ENCODE data around the gene FAHD1. TPM values are rescaled to one million over a fixed set of nuclear protein-coding genes. Genes with fewer than 3 reads are reported as not detected.

Gene FAHD1
- total and polyA plus RNA-seq, 9 donors, result 11.0 to 22.1 (median 16.5) TPM

DNA sequence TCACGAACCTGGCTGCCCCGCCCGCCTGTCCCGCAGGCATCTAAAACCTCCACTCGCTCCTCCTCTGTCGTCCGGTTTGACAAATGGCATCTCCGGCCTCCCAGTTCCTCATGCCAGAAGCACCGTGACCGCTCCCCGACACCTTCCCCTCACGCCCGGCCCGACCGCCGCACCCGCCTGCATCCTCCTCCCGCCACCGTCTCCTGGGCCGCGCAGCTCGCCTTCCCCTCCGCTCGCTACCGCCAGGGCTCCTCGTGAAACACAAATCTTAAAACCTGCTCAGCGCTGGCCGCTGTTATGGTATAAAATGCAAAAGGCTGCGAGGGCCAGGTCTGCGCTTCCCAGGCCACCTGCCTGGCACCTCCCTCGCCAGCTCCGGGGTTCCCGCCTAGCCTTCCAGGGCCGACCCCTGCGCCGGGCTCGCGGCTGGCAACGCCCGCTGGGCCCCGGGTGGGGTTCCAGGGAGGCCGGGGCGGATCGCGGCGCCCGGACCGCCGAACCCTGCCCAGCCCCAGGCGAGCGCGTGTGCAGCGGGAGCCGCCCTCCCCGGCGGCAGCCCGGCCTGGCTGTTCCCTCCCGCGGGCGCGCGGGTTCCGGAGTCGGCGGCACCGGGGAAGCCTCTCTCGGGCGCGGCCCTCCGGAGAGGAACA lies 45.1 kb upstream of the FAHD1 start:
- intact Hi-C loops (cut with DNase I), result no loop called here
- Histone ChIP-seq H3K27me3 (no peaks in the 10 kb centered on the region), H3K4me3 (peak overlapping the region; percentile 78), H3K4me1 (ENCODE audit: insufficient read depth) (peaks cover 8% of the 10 kb centered on the region), H3K36me3 (no peaks in the 10 kb centered on the region), H3K9me3 (no peaks in the 10 kb centered on the region), H3K27ac (peak overlapping the region; percentile 90 to 95)
- DNase-seq, result peak in 2 of 5 donors; percentile 47 to 48
- WGBS, 3 donors, result 1 to 2% (median 1%) methylated on average over 34 to 70 of the region's 70 CpGs
- TF ChIP-seq, protein P1, sequence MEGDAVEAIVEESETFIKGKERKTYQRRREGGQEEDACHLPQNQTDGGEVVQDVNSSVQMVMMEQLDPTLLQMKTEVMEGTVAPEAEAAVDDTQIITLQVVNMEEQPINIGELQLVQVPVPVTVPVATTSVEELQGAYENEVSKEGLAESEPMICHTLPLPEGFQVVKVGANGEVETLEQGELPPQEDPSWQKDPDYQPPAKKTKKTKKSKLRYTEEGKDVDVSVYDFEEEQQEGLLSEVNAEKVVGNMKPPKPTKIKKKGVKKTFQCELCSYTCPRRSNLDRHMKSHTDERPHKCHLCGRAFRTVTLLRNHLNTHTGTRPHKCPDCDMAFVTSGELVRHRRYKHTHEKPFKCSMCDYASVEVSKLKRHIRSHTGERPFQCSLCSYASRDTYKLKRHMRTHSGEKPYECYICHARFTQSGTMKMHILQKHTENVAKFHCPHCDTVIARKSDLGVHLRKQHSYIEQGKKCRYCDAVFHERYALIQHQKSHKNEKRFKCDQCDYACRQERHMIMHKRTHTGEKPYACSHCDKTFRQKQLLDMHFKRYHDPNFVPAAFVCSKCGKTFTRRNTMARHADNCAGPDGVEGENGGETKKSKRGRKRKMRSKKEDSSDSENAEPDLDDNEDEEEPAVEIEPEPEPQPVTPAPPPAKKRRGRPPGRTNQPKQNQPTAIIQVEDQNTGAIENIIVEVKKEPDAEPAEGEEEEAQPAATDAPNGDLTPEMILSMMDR (IDR thresholded peaks at IDR 0.05), result no peak
- no peak for TF ChIP-seq POLR2A (IDR thresholded peaks at IDR 0.05)
- TF ChIP-seq EP300 (IDR thresholded peaks at IDR 0.05), result no peak

DNA sequence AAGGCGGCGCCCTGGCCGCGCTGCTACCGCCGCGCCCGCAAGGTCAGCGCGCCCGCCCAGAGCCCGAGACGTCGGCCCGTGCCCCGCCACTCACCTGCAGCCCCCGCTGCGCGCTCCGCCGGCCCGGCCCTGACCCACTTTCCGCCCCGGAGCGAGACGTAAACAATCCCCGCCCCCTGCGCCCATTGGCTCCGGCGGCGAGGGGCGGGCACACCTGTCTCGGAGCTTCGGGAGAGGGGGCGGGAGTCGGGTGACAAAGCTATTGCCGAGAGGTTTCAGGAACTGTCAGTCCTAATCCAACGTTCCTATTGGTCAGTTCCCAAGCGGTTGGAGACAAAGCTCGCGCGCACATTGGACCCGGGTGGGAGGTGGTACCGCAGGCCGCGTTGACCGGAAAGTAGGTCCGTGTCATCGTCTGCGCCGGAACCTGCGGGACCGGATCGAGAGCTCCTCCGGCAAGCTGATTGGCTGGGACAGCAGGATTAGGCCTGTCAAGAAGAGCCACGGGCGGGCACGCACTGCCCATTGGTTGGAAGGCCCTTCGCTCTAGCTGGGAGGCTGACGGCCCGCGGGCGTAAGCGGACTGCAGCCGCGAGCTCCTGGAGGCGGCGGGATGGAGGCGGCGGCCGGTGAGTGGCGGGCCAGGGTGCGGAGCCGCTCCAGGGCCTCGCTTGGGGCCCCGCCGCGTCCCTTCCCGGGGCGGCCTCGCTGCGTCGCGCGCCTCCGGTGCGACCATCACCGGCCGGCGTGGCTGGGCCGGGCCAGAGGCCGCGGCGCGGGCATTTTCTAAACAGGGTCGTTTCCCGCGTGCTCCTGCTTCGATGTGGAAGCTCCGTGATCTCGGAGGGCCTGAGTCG lies 44.4 kb upstream of the FAHD1 start, which contains the start of the genes NUBP2 and SPSB3:
Gene NUBP2, plus strand, starts transcription at position 553 of the 857 bp plus-strand sequence. Its CDS starts 61 bp downstream, at position 614.
Gene SPSB3, minus strand, starts transcription at position 164 of the 857 bp plus-strand sequence. CDS start 1,088 bp downstream, outside the sequence.
- H3K27me3 ChIP-seq, result no peaks in the 10 kb centered on the region
- H3K4me1 ChIP-seq (ENCODE audit: insufficient read depth), result peaks cover 8% of the 10 kb centered on the region
- peak within 1 kb of the TSS; percentile 90 to 95 for H3K27ac ChIP-seq
- H3K4me3 ChIP-seq, result peak within 1 kb of the TSS; percentile 78
- peak; percentile 99 to 100 (median 99) for DNase-seq
- WGBS, 3 donors, result 0 to 1% (median 1%) methylated on average over 65 to 102 of the region's 102 CpGs
- no peaks in the 10 kb centered on the region for H3K9me3 ChIP-seq
- intact Hi-C loops (cut with DNase I), result no loop called here
- H3K36me3 ChIP-seq, result no peaks in the 10 kb centered on the region
- TF ChIP-seq, protein P1 (IDR thresholded peaks at IDR 0.05), result peak in 1 of 3 donors; percentile 38
- TF ChIP-seq POLR2A (IDR thresholded peaks at IDR 0.05) (peak; percentile 75), EP300 (IDR thresholded peaks at IDR 0.05) (peak; percentile 77)

DNA sequence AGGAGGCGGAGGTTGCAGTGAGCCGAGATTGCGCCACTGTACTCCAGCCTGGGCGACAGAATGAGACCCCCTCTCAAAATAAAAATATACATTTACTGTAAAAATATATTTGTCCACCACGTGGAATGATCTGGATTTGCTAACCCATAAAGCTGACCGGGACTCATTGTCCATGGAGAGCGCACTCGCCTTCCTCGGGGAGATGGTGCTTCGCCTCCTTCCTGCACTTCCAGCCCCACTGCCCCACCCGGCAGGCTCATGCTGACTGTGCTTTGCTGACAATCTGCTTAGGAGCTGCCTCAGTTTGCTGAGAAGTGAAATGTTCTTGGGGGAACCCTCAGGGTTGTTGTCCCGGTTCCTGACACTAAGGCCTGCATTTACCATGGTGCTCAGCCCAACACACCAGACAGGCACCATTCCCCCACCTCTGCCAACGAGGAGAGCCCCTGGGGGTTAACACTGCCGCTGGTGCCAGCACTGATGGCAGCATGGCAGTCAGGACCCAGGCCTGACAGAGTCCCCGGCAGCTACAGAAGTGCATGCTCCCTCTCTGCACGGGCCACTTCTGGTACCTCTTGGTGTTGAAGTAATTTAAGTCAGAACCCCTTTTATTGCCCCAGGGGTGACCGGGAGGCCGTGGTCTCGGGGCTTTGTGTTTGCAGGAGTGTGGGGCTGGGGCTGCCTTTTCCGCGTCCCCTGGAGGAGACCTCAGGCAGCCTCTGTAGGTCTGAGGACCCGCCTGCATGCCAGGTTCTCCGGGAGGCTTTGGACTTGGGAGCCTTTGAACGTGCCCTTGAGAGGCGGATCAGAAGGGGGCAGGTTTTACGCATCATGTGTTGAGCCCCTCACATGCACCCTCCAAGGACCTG lies 41.8 kb upstream of the FAHD1 start:
- H3K36me3 ChIP-seq, result no peaks in the 10 kb centered on the region
- no peak overlapping the region for H3K27ac ChIP-seq
- no peaks in the 10 kb centered on the region for H3K9me3 ChIP-seq
- no peak for TF ChIP-seq EP300 (IDR thresholded peaks at IDR 0.05)
- TF ChIP-seq POLR2A (IDR thresholded peaks at IDR 0.05), result no peak
- TF ChIP-seq, protein P1 (IDR thresholded peaks at IDR 0.05), result no peak
- H3K4me1 ChIP-seq (ENCODE audit: insufficient read depth), result peaks cover 8% of the 10 kb centered on the region
- intact Hi-C loops (cut with DNase I), result no loop called here
- peak; percentile 8 to 36 (median 21) for DNase-seq
- WGBS, 3 donors, result 81 to 85% (median 81%) methylated on average over 25 to 26 of the region's 26 CpGs
- H3K27me3 ChIP-seq, result no peaks in the 10 kb centered on the region
- no peak overlapping the region for H3K4me3 ChIP-seq

DNA sequence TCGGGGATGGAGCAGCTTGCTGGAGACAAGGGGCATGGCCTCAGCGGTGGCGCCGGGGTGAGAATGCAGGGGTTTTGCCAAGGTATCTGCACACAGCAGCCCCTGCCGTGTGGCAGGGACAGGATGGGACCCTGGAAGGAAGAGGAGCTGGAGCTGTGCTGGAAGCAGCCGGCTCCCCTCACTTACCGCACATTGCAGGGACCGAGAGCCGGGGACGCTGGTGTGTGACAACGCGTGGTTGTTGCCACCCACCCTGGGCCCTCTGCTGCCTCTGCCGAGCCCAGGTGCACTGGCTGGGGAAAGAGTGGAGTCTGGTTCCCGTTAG lies 41.2 kb upstream of the FAHD1 start:
- DNase-seq, result peak in 2 of 5 donors; percentile 22 to 34
- no peaks in the 10 kb centered on the region for H3K36me3 ChIP-seq
- H3K9me3 ChIP-seq, result no peaks in the 10 kb centered on the region
- H3K27ac ChIP-seq, result no peak overlapping the region
- intact Hi-C loops (cut with DNase I), result no loop called here
- H3K4me3 ChIP-seq, result no peak overlapping the region
- 80 to 84% (median 82%) methylated on average over 14 of the region's 14 CpGs for WGBS, 3 donors
- TF ChIP-seq, protein P1 (IDR thresholded peaks at IDR 0.05), result no peak
- TF ChIP-seq POLR2A (IDR thresholded peaks at IDR 0.05) (no peak), EP300 (IDR thresholded peaks at IDR 0.05) (no peak)
- H3K27me3 ChIP-seq, result no peaks in the 10 kb centered on the region
- H3K4me1 ChIP-seq (ENCODE audit: insufficient read depth), result peaks cover 5% of the 10 kb centered on the region
